SKM-1 (cell line): ENCODE data around the gene WASF2.

Source experiments
- DNase-seq: peaks from one replicate; lab custom pipeline; 2025; ENCODE audit not compliant: unreplicated experiment; lab: John Stamatoyannopoulos, UW

Gene WASF2

GRCh38 chr1:27380766-27381733 is 108.9 kb downstream of the WASF2 start:
- no peak for DNase-seq

- DNase-seq, result no peak
Measured at GRCh38 chr1:27380224-27380623, 109.7 kb downstream of the WASF2 start.

GRCh38 chr1:27379564-27380122 is 110.3 kb downstream of the WASF2 start:
- no peak for DNase-seq

- DNase-seq, result no peak
Measured at GRCh38 chr1:27377760-27378495, 112.0 kb downstream of the WASF2 start.

GRCh38 chr1:27374362-27375086 is 115.4 kb downstream of the WASF2 start, which contains the start of gene FCN3:
Gene FCN3 (minus strand): TSS chr1:27374824. CDS start chr1:27374818, 6 bp downstream.
- DNase-seq, result no peak

- no peak for DNase-seq
Measured at GRCh38 chr1:27372808-27373690, 116.9 kb downstream of the WASF2 start.

- no peak for DNase-seq
Measured at GRCh38 chr1:27372022-27372807, 117.8 kb downstream of the WASF2 start.

GRCh38 chr1:27368869-27369582 is 120.9 kb downstream of the WASF2 start:
- DNase-seq, result no peak

GRCh38 chr1:27367160-27367650 is 122.8 kb downstream of the WASF2 start:
- no peak for DNase-seq

GRCh38 chr1:27366411-27367159 is 123.4 kb downstream of the WASF2 start, which contains the start of gene MAP3K6:
Gene MAP3K6 (minus strand): TSS chr1:27366961. CDS start chr1:27366597, 364 bp downstream.
- peak; percentile 41 for DNase-seq

GRCh38 chr1:27366113-27366410 is 123.9 kb downstream of the WASF2 start:
- no peak for DNase-seq

GRCh38 chr1:27365372-27366112 is 124.4 kb downstream of the WASF2 start:
- peak; percentile 81 for DNase-seq

GRCh38 chr1:27364696-27365371 is 125.1 kb downstream of the WASF2 start:
- DNase-seq, result no peak

GRCh38 chr1:27363766-27364695 is 125.9 kb downstream of the WASF2 start:
- no peak for DNase-seq

- no peak for DNase-seq
Measured at GRCh38 chr1:27361553-27361952, 128.4 kb downstream of the WASF2 start.
